GM06990 (cell line): ENCODE measurements around the gene EXOC3L1.

Experiments
- DNase-seq: peaks from one replicate; pipeline ENCODE4 v3.0.0-alpha.2; 2011; ENCODE audit not compliant: insufficient read length; ENCODE audit errors: extremely low read depth
- H3K27me3 ChIP-seq: replicated peaks from 2 replicates; pipeline ENCODE4 v1.6.0; 2011; ENCODE audit warnings: low read length; ENCODE audit not compliant: control insufficient read depth, insufficient read depth
- H3K36me3 ChIP-seq: 2 replicates; pipeline ENCODE4 v1.5.1; 2011; ENCODE audit warnings: low read length; ENCODE audit not compliant: control insufficient read depth, insufficient read depth
- H3K4me3 ChIP-seq: replicated peaks from 2 replicates; pipeline ENCODE4 v1.5.1; 2011; ENCODE audit warnings: low read depth, mild to moderate bottlenecking, control low read depth, low read length
- CTCF ChIP-seq: IDR thresholded peaks from 2 replicates; pipeline ENCODE4 v1.5.1; 2011; ENCODE audit warnings: low read length, control low read depth, mild to moderate bottlenecking, inconsistent platforms; ENCODE audit not compliant: insufficient read depth, poor library complexity, severe bottlenecking

The EXOC3L1 gene

DNA sequence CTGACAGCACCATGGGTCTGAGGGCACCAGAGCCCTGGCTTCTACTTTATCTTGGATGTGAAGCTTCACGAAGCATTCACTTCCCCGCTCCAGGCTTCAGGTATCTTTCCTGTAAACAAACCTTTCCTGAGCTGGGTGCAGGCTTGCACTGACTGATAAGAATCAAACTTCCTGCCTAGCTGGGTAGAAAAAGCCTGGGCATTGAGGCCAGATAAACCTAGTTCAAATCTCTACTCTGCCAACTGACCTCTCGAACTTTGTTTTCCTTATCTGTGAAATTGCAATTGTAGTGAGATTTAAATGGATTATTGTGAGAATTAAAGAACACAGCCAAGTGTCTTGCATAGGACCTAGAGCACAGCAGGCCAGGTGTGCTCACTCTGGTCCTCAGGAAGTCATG, 34.1 kb upstream of the EXOC3L1 start:
- Histone ChIP-seq H3K4me3 (no peak overlapping the region), H3K27me3 (no peaks in the 10 kb centered on the region), H3K36me3 (peaks cover 6% of the 10 kb centered on the region)
- DNase-seq: no peak
- no peak for TF ChIP-seq CTCF

DNA sequence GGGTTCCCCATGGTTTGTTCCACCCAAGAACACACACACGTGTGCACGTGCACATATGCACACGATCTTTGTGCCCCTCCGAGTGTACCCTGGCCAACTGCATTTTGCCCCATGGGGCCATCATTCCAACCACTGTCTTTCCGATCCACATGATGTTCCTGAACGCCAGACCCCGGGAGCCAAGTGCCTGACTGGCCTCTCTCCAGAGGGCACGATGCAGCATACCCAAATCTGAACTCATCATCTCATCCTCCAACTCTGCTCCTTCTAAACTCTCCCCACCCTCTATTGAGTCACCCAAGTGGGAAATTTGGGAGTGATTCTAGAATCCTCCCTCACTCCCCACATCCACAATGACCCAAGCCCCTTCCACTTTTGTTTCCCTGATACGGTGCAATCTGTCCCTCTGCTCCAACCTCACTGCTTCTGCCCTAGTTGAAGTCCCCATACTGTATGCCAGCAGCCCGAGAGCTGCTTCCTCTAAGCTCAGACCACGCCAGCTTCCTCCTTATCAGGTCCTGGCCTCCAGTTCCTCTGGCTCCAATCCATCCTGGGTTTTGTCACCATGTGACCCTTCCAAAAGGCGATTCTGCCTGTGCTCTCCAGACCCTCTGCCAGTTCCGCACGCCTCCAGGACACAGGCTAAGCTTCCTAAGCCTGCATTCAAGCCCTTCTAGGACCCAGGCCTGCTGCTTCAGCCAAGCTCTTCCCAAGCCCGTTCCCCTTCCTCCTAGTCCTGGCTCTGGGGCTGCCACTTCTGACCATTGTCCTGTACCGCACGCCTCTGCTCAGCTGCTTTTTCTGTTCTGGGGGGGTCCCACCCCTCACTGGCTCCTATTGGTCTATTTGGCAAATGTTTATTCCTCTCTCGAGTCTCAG, 26.9 kb upstream of the EXOC3L1 start:
- Histone ChIP-seq H3K27me3 (no peaks in the 10 kb centered on the region), H3K36me3 (no peaks in the 10 kb centered on the region), H3K4me3 (no peak overlapping the region)
- no peak for TF ChIP-seq CTCF
- no peak for DNase-seq

DNA sequence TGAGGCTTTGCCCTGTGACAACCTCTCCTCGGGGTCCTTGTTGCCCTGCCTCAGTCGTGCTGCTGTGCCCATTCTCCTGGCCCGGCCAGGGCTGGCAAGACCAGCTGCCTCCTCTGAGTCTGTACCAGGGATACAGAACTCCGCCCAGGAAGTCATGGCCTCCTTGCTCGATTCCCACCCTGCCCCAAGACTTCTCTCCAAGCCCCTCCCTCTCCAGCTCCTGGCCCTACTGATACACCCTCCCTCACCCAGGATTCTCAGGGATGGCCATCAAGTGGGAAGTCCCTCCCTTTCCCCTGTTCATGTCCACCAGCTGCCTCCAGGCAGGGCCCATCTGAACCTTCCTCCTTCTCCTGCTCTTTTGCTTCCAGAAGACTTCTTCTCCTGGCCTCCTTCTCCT, 25.8 kb upstream of the EXOC3L1 start:
- no peaks in the 10 kb centered on the region; the same call in 1 of the 2 replicates for H3K36me3 ChIP-seq
- no peak overlapping the region for H3K4me3 ChIP-seq
- H3K27me3 ChIP-seq: no peaks in the 10 kb centered on the region
- no peak for DNase-seq
- TF ChIP-seq CTCF: no peak

DNA sequence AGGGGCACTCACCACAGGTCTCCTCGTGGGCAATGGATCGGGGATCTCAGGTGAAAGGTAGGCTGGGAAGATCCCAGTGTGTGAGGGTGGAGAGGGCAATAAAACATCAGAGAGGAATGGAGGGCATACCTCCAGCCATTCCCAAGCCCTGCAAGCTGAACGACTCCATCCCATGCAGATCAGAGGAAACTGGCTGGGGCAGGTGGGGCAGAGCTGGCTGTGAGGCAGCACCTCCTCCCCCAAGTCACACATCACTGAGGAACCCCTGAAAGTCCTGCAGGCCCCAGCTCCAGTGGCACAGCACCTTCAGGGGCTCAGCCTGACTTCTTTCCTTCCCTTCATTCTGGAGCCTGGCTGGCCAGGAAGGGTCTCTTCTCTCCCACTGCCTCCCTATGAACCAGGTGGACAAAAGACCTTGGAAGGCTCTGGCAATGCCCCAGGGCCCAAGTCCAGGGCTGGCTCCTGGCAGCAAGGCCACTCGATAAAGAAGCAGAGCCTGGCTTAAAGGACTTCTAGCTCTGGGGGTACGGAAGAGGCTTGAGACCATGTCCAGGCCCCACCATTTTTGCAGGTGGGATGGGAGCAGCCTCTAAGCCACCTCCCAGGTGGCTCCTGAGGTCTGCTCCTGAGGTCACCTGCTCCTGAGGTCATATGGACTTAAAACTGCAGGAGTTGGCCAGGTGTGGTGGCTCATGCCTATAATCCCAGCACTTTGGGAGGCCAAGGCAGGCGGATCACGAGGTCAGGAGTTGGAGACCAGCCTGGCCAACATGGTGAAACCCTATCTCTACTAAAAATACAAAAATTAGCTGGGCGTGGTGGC, 23.5 kb upstream of the EXOC3L1 start:
- DNase-seq: no peak
- Histone ChIP-seq H3K4me3 (no peak overlapping the region), H3K36me3 (no peaks in the 10 kb centered on the region; the same call in 1 of the 2 replicates), H3K27me3 (no peaks in the 10 kb centered on the region)
- no peak for TF ChIP-seq CTCF

- no peaks in the 10 kb centered on the region; the same call in 1 of the 2 replicates for H3K36me3 ChIP-seq
- TF ChIP-seq CTCF: no peak
- no peak for DNase-seq
- H3K4me3 ChIP-seq: no peak overlapping the region
- no peaks in the 10 kb centered on the region for H3K27me3 ChIP-seq
Measured at GRCh38 chr16:67212766-67213165, 22.8 kb upstream of the EXOC3L1 start.
